Activated naive CD8-positive, alpha-beta T cell treated with anti-CD3 and anti-CD28 coated beads for 36 hours (primary cell): ENCODE results near the gene ABHD2. TPM values are rescaled to one million over a fixed set of nuclear protein-coding genes. Genes with fewer than 3 reads are reported as not detected.
A peak's percentile ranks its signal among the peaks of the same experiment; 100 is the strongest.

Experiments
- DNase-seq: peaks from one replicate; pipeline ENCODE4 v3.0.0; 2021
- H3K27ac Mint-ChIP-seq: one replicate; pipeline ENCODE4 v1.8.0; 2022; ENCODE audit warnings: mild to moderate bottlenecking, moderate library complexity, mixed read lengths
- H3K27me3 Mint-ChIP-seq: one replicate; pipeline ENCODE4 v1.8.0; 2022; ENCODE audit warnings: mild to moderate bottlenecking, mixed read lengths
- H3K36me3 Mint-ChIP-seq: one replicate; pipeline ENCODE4 v1.8.0; 2021; ENCODE audit warnings: mild to moderate bottlenecking, mixed read lengths
- H3K4me1 Mint-ChIP-seq: one replicate; pipeline ENCODE4 v1.8.0; 2021; ENCODE audit warnings: mixed read lengths
- H3K4me3 Mint-ChIP-seq: one replicate; pipeline ENCODE4 v1.8.0; 2022; ENCODE audit warnings: mild to moderate bottlenecking, moderate library complexity, mixed read lengths
- H3K9me3 Mint-ChIP-seq: one replicate; pipeline ENCODE4 v1.8.0; 2022; ENCODE audit warnings: mixed read lengths
- total RNA-seq, 2 experiments: library from RNA; stranded (reverse); gene quantifications; one replicate each; pipeline ENCODE4 v1.2.3, GENCODE V29; 2021

Gene ABHD2
- total RNA-seq, 2 experiments from 2014 or later: 47.6 to 49.2 TPM

- Mint-ChIP-seq H3K4me3 (no peak overlapping the region), H3K27me3 (no peaks in the 10 kb centered on the region), H3K36me3 (peaks cover 9% of the 10 kb centered on the region), H3K9me3 (no peaks in the 10 kb centered on the region), H3K4me1 (peaks cover 14% of the 10 kb centered on the region), H3K27ac (peak overlapping the region; percentile 17)
- no peak for DNase-seq
These were observed 96.8 kb downstream of the ABHD2 start for GRCh38 chr15:89184886-89185526.

GRCh38 chr15:89186803-89187202 is 98.5 kb downstream of the ABHD2 start:
- H3K4me1 Mint-ChIP-seq: peaks cover 4% of the 10 kb centered on the region
- H3K27me3 Mint-ChIP-seq: no peaks in the 10 kb centered on the region
- H3K36me3 Mint-ChIP-seq: peaks cover 9% of the 10 kb centered on the region
- H3K27ac Mint-ChIP-seq: no peak overlapping the region
- no peak overlapping the region for H3K4me3 Mint-ChIP-seq
- no peak for DNase-seq
- H3K9me3 Mint-ChIP-seq: no peaks in the 10 kb centered on the region

- Mint-ChIP-seq H3K9me3 (no peaks in the 10 kb centered on the region), H3K27ac (no peak overlapping the region), H3K36me3 (peaks cover 9% of the 10 kb centered on the region), H3K27me3 (no peaks in the 10 kb centered on the region), H3K4me3 (no peak overlapping the region), H3K4me1 (peaks cover 3% of the 10 kb centered on the region)
- no peak for DNase-seq
These were observed 99.2 kb downstream of the ABHD2 start for GRCh38 chr15:89187301-89187985.

DNA sequence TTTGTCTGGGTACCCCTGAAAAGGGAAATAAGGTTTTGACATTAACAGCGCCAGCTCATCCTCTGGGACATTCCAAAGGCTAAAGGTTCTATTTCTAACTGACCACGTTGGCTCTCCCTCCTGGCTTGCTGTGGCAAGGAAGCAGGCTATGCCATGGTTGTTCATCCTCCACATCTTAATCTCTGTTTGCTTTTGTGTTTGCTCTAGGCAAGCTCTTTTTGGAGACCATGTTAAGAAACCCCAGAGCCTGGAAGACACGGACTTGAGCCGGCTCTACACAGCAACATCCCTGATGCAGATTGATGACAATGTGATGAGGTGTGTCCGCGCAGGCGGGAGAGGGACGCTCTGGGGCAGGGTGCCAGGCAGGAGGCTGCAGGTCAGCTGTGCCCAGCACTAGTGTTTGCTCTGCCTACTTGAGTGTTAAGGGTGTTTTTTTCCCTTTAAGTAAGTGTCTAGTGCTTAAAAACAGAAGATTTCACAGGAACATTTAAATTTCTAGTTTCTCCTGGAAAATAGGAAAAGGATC is 99.8 kb downstream of the ABHD2 start:
- Mint-ChIP-seq H3K9me3 (no peaks in the 10 kb centered on the region), H3K4me1 (peaks cover 3% of the 10 kb centered on the region), H3K4me3 (no peak overlapping the region), H3K27me3 (no peaks in the 10 kb centered on the region), H3K27ac (no peak overlapping the region), H3K36me3 (peaks cover 6% of the 10 kb centered on the region)
- no peak for DNase-seq

DNA sequence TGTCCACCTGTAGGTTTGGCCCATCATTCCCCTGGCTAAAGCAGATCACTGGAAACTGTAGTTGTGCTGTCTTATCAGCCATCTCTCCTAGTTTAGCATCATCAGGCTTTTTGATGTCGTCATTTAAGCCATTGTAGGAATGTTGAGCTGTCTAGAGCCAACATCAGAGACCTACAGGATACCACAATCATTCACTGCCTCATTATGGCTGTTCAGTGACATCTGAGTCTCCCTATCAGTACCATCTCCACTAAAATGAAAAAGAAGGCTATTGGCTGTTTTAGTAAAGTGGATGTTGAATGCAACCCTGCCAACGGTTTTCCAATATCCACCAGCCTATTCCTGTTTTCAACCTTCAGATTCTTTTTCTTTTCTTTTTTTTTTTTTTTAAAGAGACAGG is 103.9 kb downstream of the ABHD2 start:
- no peak overlapping the region for H3K4me3 Mint-ChIP-seq
- peaks cover 7% of the 10 kb centered on the region for H3K36me3 Mint-ChIP-seq
- DNase-seq: no peak
- H3K9me3 Mint-ChIP-seq: no peaks in the 10 kb centered on the region
- peaks cover 7% of the 10 kb centered on the region for H3K4me1 Mint-ChIP-seq
- H3K27me3 Mint-ChIP-seq: no peaks in the 10 kb centered on the region
- H3K27ac Mint-ChIP-seq: no peak overlapping the region

- H3K4me3 Mint-ChIP-seq: no peak overlapping the region
- DNase-seq: no peak
- H3K4me1 Mint-ChIP-seq: peaks cover 11% of the 10 kb centered on the region
- H3K27ac Mint-ChIP-seq: no peak overlapping the region
- H3K27me3 Mint-ChIP-seq: no peaks in the 10 kb centered on the region
- H3K9me3 Mint-ChIP-seq: no peaks in the 10 kb centered on the region
- H3K36me3 Mint-ChIP-seq: peaks cover 9% of the 10 kb centered on the region
These were observed 104.5 kb downstream of the ABHD2 start for GRCh38 chr15:89192766-89193165.

DNA sequence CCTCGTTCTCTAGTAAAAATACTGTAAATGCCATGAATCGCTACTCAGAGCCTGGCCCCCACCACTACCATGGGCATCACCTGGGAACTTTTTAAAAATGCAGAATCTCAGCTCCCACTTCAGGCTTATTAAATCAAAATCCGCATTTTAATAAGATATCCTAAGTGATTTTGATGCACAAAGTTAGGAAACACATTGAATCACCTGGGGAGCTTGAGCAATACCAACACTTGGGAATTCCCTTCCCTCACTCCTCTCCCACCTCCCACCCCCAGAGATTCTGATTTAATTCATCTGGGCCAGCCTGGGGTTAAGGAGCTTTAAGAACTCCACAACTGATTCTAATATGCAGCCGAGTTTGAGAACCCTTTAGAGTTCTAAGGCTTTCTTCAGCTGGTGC is 106.4 kb downstream of the ABHD2 start:
- Mint-ChIP-seq H3K27ac (no peak overlapping the region), H3K4me1 (peaks cover 15% of the 10 kb centered on the region), H3K36me3 (peaks cover 9% of the 10 kb centered on the region), H3K4me3 (no peak overlapping the region), H3K27me3 (no peaks in the 10 kb centered on the region), H3K9me3 (no peaks in the 10 kb centered on the region)
- DNase-seq: no peak

DNA sequence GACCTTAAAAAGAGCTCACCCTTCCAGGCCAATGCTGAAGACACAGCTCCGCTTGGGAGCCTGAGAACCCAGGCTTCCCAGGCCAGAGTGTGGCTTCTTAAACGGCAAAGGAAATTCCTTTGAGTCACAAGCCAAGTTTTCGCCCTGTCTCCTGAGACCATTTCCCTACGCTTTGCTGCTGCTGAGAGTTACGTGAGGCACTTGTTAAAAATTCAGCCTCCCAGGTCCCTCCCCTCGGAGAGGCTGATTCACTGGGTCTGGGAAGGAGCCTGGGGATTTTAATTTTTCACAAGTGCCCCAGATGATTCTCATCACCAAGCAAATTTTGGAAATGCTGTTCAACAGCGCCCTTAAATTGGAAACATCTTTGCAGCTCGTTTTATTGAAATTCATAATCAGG is 107.6 kb downstream of the ABHD2 start:
- H3K4me3 Mint-ChIP-seq: no peak overlapping the region
- peaks cover 15% of the 10 kb centered on the region for H3K4me1 Mint-ChIP-seq
- H3K9me3 Mint-ChIP-seq: no peaks in the 10 kb centered on the region
- no peaks in the 10 kb centered on the region for H3K27me3 Mint-ChIP-seq
- no peak overlapping the region for H3K27ac Mint-ChIP-seq
- DNase-seq: no peak
- H3K36me3 Mint-ChIP-seq: peaks cover 14% of the 10 kb centered on the region

DNA sequence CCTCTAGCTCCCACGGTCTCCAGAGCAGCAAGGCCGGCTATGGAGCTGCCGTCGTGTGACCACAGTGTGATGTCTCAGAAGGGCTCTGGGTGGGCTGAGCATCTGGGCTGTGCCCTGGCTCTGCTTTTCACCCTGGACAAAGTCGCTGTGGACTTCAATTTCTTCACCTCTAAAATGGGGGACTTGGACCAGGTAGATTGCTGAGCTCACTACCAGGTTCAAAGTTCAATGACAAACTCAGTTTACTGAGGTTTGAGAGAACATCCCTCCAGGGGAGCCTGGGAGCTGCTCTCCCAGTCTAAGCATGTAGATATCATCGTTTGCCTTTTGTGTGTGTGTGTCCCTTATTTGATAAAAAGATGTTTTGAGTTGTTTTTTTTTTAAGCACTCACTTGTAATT is 108.0 kb downstream of the ABHD2 start:
- Mint-ChIP-seq H3K27ac (no peak overlapping the region), H3K36me3 (peaks cover 13% of the 10 kb centered on the region), H3K4me1 (peaks cover 15% of the 10 kb centered on the region), H3K4me3 (no peak overlapping the region), H3K27me3 (no peaks in the 10 kb centered on the region), H3K9me3 (no peaks in the 10 kb centered on the region)
- DNase-seq: no peak

DNA sequence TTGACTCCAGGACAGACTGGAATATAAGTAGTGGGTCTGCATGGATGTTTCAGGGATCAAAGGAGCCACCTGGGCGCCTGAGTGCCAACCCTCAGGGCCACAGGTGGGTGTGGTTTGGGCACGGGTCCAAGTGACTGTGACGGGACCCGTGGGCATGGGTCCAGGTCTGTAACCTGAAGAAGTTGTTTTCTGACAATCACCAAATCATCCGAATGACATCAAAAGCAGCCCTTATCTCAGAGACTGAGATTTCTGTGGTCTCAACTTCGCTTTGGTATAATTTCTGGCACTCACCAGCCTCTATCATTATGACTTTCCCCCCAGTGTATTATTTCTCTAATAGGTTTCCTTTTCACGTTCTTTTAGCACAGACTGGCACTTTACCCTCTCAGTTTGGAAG is 108.7 kb downstream of the ABHD2 start:
- H3K36me3 Mint-ChIP-seq: peaks cover 16% of the 10 kb centered on the region
- no peaks in the 10 kb centered on the region for H3K9me3 Mint-ChIP-seq
- H3K4me3 Mint-ChIP-seq: no peak overlapping the region
- peaks cover 15% of the 10 kb centered on the region for H3K4me1 Mint-ChIP-seq
- peak overlapping the region; percentile 80 for H3K27ac Mint-ChIP-seq
- peak; percentile 55 for DNase-seq
- no peaks in the 10 kb centered on the region for H3K27me3 Mint-ChIP-seq

DNA sequence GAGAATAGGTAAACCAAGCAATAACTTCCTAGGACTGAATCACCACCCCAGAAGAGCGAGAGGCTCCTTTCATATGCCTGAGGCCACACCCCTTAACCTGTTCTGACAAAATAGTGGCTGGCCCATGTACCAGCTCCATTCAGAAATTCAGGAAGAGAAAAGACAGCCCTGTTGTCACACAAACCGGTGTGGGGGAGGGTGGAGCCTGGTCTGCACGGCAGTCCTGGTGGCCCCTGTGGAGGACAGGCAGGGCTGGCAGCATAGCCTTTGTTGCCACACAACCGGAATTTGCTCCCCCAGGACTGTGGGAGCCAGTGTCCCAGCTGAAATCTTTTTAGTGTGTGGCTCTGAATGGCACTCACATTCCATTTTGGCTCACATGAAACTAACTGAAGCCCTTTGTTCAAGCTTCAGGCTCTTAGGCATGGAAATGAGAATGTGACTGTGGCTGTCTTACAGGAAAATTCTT is 109.3 kb downstream of the ABHD2 start:
- H3K36me3 Mint-ChIP-seq: peaks cover 18% of the 10 kb centered on the region
- peaks cover 17% of the 10 kb centered on the region for H3K4me1 Mint-ChIP-seq
- peak; percentile 21 for DNase-seq
- no peaks in the 10 kb centered on the region for H3K27me3 Mint-ChIP-seq
- H3K4me3 Mint-ChIP-seq: no peak overlapping the region
- H3K9me3 Mint-ChIP-seq: no peaks in the 10 kb centered on the region
- H3K27ac Mint-ChIP-seq: peak overlapping the region; percentile 80

GRCh38 chr15:89198196-89198595 is 109.9 kb downstream of the ABHD2 start:
- H3K4me1 Mint-ChIP-seq: peaks cover 18% of the 10 kb centered on the region
- no peak overlapping the region for H3K27ac Mint-ChIP-seq
- no peaks in the 10 kb centered on the region for H3K9me3 Mint-ChIP-seq
- no peak overlapping the region for H3K4me3 Mint-ChIP-seq
- H3K27me3 Mint-ChIP-seq: no peaks in the 10 kb centered on the region
- DNase-seq: no peak
- H3K36me3 Mint-ChIP-seq: peaks cover 18% of the 10 kb centered on the region

DNA sequence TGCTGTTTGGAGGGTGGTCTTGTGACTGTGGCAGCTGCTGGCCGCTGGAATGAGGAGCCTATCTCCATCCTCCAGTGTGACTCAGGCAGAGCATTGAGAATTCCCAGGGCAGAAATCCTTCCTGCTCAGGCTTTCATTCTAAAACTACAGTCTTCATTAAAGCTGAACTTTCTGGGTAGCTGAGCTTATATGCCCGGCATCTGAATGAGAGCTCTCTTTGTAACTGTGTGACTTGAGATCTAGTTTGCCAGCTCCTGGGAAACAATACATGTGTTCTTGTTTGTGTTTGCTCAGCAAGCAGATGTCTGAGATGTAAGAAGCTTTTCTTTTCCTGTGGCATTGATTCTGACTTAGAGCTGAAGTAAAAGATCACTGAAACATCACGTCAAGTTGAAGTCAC is 110.7 kb downstream of the ABHD2 start:
- Mint-ChIP-seq H3K9me3 (no peaks in the 10 kb centered on the region), H3K4me3 (no peak overlapping the region), H3K36me3 (peaks cover 19% of the 10 kb centered on the region), H3K27me3 (no peaks in the 10 kb centered on the region), H3K27ac (no peak overlapping the region), H3K4me1 (peaks cover 25% of the 10 kb centered on the region)
- DNase-seq: no peak

DNA sequence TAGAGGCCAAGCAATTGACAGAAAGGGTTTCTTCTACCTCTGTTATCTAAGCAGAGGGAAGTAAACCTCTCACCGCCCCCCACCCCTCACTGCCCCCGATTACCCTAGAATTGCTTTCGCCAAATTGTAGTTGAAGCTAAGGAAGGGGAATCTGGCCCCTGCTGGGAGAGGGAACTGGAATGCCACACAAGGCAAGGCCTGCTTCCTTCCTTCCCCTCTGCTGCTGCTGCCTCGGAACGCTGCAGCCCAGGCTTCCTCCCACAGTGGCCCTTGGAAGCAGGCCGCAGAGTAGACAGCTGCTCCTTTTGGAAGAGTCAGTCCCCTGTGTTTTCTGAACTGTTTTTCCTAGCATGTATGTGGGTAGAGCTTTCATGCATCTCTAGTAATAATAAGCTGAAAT is 111.5 kb downstream of the ABHD2 start:
- Mint-ChIP-seq H3K27me3 (no peaks in the 10 kb centered on the region), H3K9me3 (no peaks in the 10 kb centered on the region), H3K4me1 (peaks cover 32% of the 10 kb centered on the region), H3K36me3 (peaks cover 19% of the 10 kb centered on the region), H3K4me3 (no peak overlapping the region), H3K27ac (no peak overlapping the region)
- DNase-seq: no peak

- Mint-ChIP-seq H3K9me3 (no peaks in the 10 kb centered on the region), H3K4me1 (peaks cover 37% of the 10 kb centered on the region), H3K36me3 (peaks cover 19% of the 10 kb centered on the region), H3K27ac (no peak overlapping the region), H3K4me3 (no peak overlapping the region), H3K27me3 (no peaks in the 10 kb centered on the region)
- no peak for DNase-seq
These were observed 111.9 kb downstream of the ABHD2 start for GRCh38 chr15:89200182-89200581.
